HG02610 (cell line): Measurements from ENCODE around the gene PRKRIP1.
"Not testable (repeated sequence)": the region's sequence is repeated elsewhere in the genome, so short reads cannot be mapped to it uniquely, and the experiment has no call there.

Experiments used
- ATAC-seq: cut with Tn5 transposase; IDR thresholded peaks from one replicate; pipeline ENCODE4 v1.9.1; 2021; ENCODE audit warnings: mild to moderate bottlenecking, moderate library complexity; ENCODE audit not compliant: unreplicated experiment

The PRKRIP1 gene

GRCh38 chr7:102395873-102396709 lies at the start of gene PRKRIP1:
TSS of gene PRKRIP1 (plus strand) at chr7:102396363. CDS start at chr7:102396412, 49 bp downstream.
- peak; percentile 97 for ATAC-seq

GRCh38 chr7:102346983-102347382 lies 49.2 kb upstream of the PRKRIP1 start:
- not testable (repeated sequence) for ATAC-seq

GRCh38 chr7:102356344-102356743 lies 39.8 kb upstream of the PRKRIP1 start, which contains the start of gene SPDYE6:
TSS of gene SPDYE6 (minus strand) at chr7:102356444. CDS start at chr7:102356023, 421 bp downstream.
- not testable (repeated sequence) for ATAC-seq

- ATAC-seq = peak; percentile 99
Measured at GRCh38 chr7:102363549-102364393, 32.4 kb upstream of the PRKRIP1 start.

- not testable (repeated sequence) for ATAC-seq
Measured at GRCh38 chr7:102364394-102364886, 31.7 kb upstream of the PRKRIP1 start.

GRCh38 chr7:102365390-102365789 lies 30.8 kb upstream of the PRKRIP1 start:
- ATAC-seq = not testable (repeated sequence)

GRCh38 chr7:102370038-102370437 lies 26.1 kb upstream of the PRKRIP1 start:
- ATAC-seq = not testable (repeated sequence)

GRCh38 chr7:102372796-102373195 lies 23.4 kb upstream of the PRKRIP1 start:
- ATAC-seq = not testable (repeated sequence)

- no peak for ATAC-seq
Measured at GRCh38 chr7:102376964-102377466, 19.1 kb upstream of the PRKRIP1 start.

- ATAC-seq = not testable (repeated sequence)
Measured at GRCh38 chr7:102380837-102381236, 15.3 kb upstream of the PRKRIP1 start.

- not testable (repeated sequence) for ATAC-seq
Measured at GRCh38 chr7:102381696-102382425, 14.3 kb upstream of the PRKRIP1 start.

- no peak for ATAC-seq
Measured at GRCh38 chr7:102387064-102387463, 9.1 kb upstream of the PRKRIP1 start.

GRCh38 chr7:102389810-102390209 lies 6.4 kb upstream of the PRKRIP1 start:
- no peak for ATAC-seq

- no peak for ATAC-seq
Measured at GRCh38 chr7:102390697-102391484, 5.3 kb upstream of the PRKRIP1 start.

- ATAC-seq = no peak
Measured at GRCh38 chr7:102392330-102392729, 3.8 kb upstream of the PRKRIP1 start.

- no peak for ATAC-seq
Measured at GRCh38 chr7:102393467-102393866, 2.7 kb upstream of the PRKRIP1 start.

GRCh38 chr7:102395592-102395872 lies 631 bp upstream of the PRKRIP1 start:
- ATAC-seq = no peak

GRCh38 chr7:102396710-102397019 lies 502 bp downstream of the PRKRIP1 start:
- ATAC-seq = no peak

- ATAC-seq = no peak
Measured at GRCh38 chr7:102398543-102398942, 2.4 kb downstream of the PRKRIP1 start.

- ATAC-seq = no peak
Measured at GRCh38 chr7:102400360-102400759, 4.2 kb downstream of the PRKRIP1 start.
